GM23338 (cell line): ENCODE measurements around the gene CRACR2A. TPM values are rescaled to one million over a fixed set of nuclear protein-coding genes. Genes with fewer than 3 reads are reported as not detected.

Source experiments
- ATAC-seq: fragments of 200-7000 bp; cut with Tn5 transposase; 3 replicates; pipeline ENCODE4 v1.9.1; 2020
- DNase-seq: peaks from one replicate; pipeline ENCODE4 v3.0.0-alpha.2; 2015; ENCODE audit warnings: low spot score
- H2AFZ ChIP-seq: fragments of 200-600 bp; sonication (generic); 2 replicates; pipeline ENCODE4 v1.8.0; 2016; ENCODE audit warnings: antibody characterized with exemption, mild to moderate bottlenecking, moderate library complexity
- H3F3A ChIP-seq: fragments of 200-600 bp; sonication (generic); replicated peaks from 2 replicates; pipeline ENCODE4 v1.8.0; 2017; ENCODE audit warnings: antibody characterized with exemption, mixed run types, low read depth
- H3K27ac ChIP-seq: fragments of 200-600 bp; sonication (generic); 2 replicates; pipeline ENCODE4 v1.6.1; 2016; ENCODE audit warnings: low read depth
- H3K27me3 ChIP-seq: fragments of 200-600 bp; sonication (generic); 2 replicates; pipeline ENCODE4 v1.8.0; 2016; ENCODE audit warnings: mild to moderate bottlenecking, mixed run types, moderate library complexity; ENCODE audit not compliant: insufficient read depth
- H3K36me3 ChIP-seq: fragments of 200-600 bp; sonication (generic); 2 replicates; pipeline ENCODE4 v1.8.0; 2016; ENCODE audit warnings: mild to moderate bottlenecking; ENCODE audit not compliant: insufficient read depth
- H3K4me1 ChIP-seq: fragments of 200-600 bp; sonication (generic); 2 replicates; pipeline ENCODE4 v1.8.0; 2016; ENCODE audit warnings: mild to moderate bottlenecking, moderate library complexity; ENCODE audit not compliant: insufficient read depth
- H3K4me2 ChIP-seq: fragments of 200-600 bp; sonication (generic); 2 replicates; pipeline ENCODE4 v1.7.1; 2017; ENCODE audit warnings: mixed run types
- H3K4me3 ChIP-seq: fragments of 200-600 bp; sonication (generic); 2 replicates; pipeline ENCODE4 v1.6.1; 2016; ENCODE audit warnings: mixed run types
- H3K79me2 ChIP-seq: fragments of 200-600 bp; sonication (generic); replicated peaks from 2 replicates; pipeline ENCODE4 v1.8.0; 2017; ENCODE audit warnings: mild to moderate bottlenecking; ENCODE audit not compliant: insufficient read depth
- H3K9me2 ChIP-seq: fragments of 200-600 bp; sonication (generic); 2 replicates; pipeline ENCODE4 v1.8.0; 2017; ENCODE audit not compliant: insufficient read depth
- H4K20me1 ChIP-seq: fragments of 200-600 bp; sonication (generic); replicated peaks from 2 replicates; pipeline ENCODE4 v1.8.0; 2017; ENCODE audit warnings: mild to moderate bottlenecking; ENCODE audit not compliant: insufficient read depth
- H3K27ac Mint-ChIP-seq: 2 replicates; pipeline ENCODE4 v1.8.0; 2020; ENCODE audit warnings: inconsistent platforms, mild to moderate bottlenecking, moderate library complexity, mixed read lengths
- H3K27me3 Mint-ChIP-seq: 3 replicates; pipeline ENCODE4 v1.8.0; 2022; ENCODE audit warnings: low read depth, mild to moderate bottlenecking, moderate library complexity, mixed read lengths, inconsistent platforms; ENCODE audit not compliant: insufficient read depth, poor library complexity
- H3K36me3 Mint-ChIP-seq: 3 replicates; pipeline ENCODE4 v1.8.0; 2021; ENCODE audit warnings: low read depth, mild to moderate bottlenecking, inconsistent platforms, moderate library complexity, mixed read lengths
- H3K4me1 Mint-ChIP-seq: 3 replicates; pipeline ENCODE4 v1.8.0; 2020; ENCODE audit warnings: mild to moderate bottlenecking, inconsistent platforms, mixed read lengths
- H3K4me3 Mint-ChIP-seq: 3 replicates; pipeline ENCODE4 v1.8.0; 2021; ENCODE audit warnings: moderate library complexity, mild to moderate bottlenecking, inconsistent platforms, mixed read lengths
- H3K9me3 Mint-ChIP-seq: 3 replicates; pipeline ENCODE4 v1.8.0; 2020; ENCODE audit warnings: moderate library complexity, mild to moderate bottlenecking, inconsistent platforms, mixed read lengths
- CREB1 ChIP-seq: fragments of 250-450 bp; sonication (Bioruptor Pico); IDR thresholded peaks from 2 replicates; pipeline ENCODE4 v1.5.0; 2020; ENCODE audit warnings: low read depth, mild to moderate bottlenecking, moderate library complexity
- ETS1 ChIP-seq: IDR thresholded peaks from 2 replicates; pipeline ENCODE4 v1.6.1; 2016; ENCODE audit warnings: antibody characterized with exemption
- EZH2 ChIP-seq: fragments of 200-600 bp; sonication (generic); IDR thresholded peaks from one replicate; pipeline ENCODE4 v1.8.0; 2017; ENCODE audit warnings: antibody characterized with exemption, mild to moderate bottlenecking, low read depth; ENCODE audit not compliant: unreplicated experiment
- EZH2phosphoT487 ChIP-seq: fragments of 200-600 bp; sonication (generic); IDR thresholded peaks from one replicate; pipeline ENCODE4 v1.8.1; 2018; ENCODE audit warnings: antibody characterized with exemption; ENCODE audit not compliant: unreplicated experiment
- JUNB ChIP-seq: IDR thresholded peaks from one replicate; pipeline ENCODE4 v1.6.1; 2016; ENCODE audit warnings: antibody characterized with exemption; ENCODE audit not compliant: unreplicated experiment
- NANOG ChIP-seq: IDR thresholded peaks from 2 replicates; pipeline ENCODE4 v1.6.1; 2016; ENCODE audit warnings: antibody characterized with exemption, borderline replicate concordance
- POLR2AphosphoS5 ChIP-seq: IDR thresholded peaks from 2 replicates; pipeline ENCODE4 v1.6.1; 2016; ENCODE audit warnings: antibody characterized with exemption, low read depth
- STAT1 ChIP-seq: IDR thresholded peaks from one replicate; pipeline ENCODE4 v1.6.1; 2016; ENCODE audit warnings: antibody characterized with exemption; ENCODE audit not compliant: unreplicated experiment
- ZNF114 ChIP-seq: fragments of 250-450 bp; sonication (Bioruptor Pico); IDR thresholded peaks from 2 replicates; pipeline ENCODE4 v1.5.0; 2020; ENCODE audit warnings: mild to moderate bottlenecking, moderate library complexity
- ZNF331 ChIP-seq: fragments of 250-450 bp; sonication (Bioruptor Pico); IDR thresholded peaks from 2 replicates; pipeline ENCODE4 v1.5.0; 2020; ENCODE audit warnings: low read depth, mild to moderate bottlenecking, moderate library complexity
- ZNF462 ChIP-seq: fragments of 250-450 bp; sonication (Bioruptor Pico); IDR thresholded peaks from 2 replicates; pipeline ENCODE4 v1.5.0; 2020; ENCODE audit warnings: mild to moderate bottlenecking, moderate library complexity
- polyA plus RNA-seq: library from polyadenylated mRNA; unstranded; fragments of >200 nt; fragmentation: Nextera tagmentation; extraction: Ambion mirVana; gene quantifications from 2 replicates; pipeline ENCODE4 v1.2.1, GENCODE V29; 2016
- total RNA-seq: library from RNA; depleted of rRNA; stranded (reverse); fragments of >200 nt; shearing (Covaris generic); gene quantifications from 2 replicates; pipeline ENCODE4 v1.2.3, GENCODE V29; 2014
- TF ChIP-seq, protein P1 (sequence below), 2 experiments: fragments of 200-600 bp in 1 of 2; sonication (generic) in 1 of 2; conservative IDR thresholded peaks; 2 replicates each; pipeline versions ENCODE4 v1.5.1 to v1.6.1; 2016 to 2017; ENCODE audit warnings: antibody characterized with exemption in 2 of 2, low read depth in 2 of 2, mild to moderate bottlenecking in 2 of 2, moderate library complexity in 1 of 2
- TF ChIP-seq, protein P2 (sequence below): IDR thresholded peaks from one replicate; pipeline ENCODE4 v1.6.1; 2018; ENCODE audit warnings: antibody characterized with exemption; ENCODE audit not compliant: unreplicated experiment

CRACR2A gene
- total and polyA plus RNA-seq, 2 experiments from 2014 or later = 1.5 to 3.0 TPM

GRCh38 chr12:3620856-3621255, 132.1 kb downstream of the CRACR2A start:
- H3K9me3 Mint-ChIP-seq = no peaks in the 10 kb centered on the region
- no peaks in the 10 kb centered on the region for H3K36me3 Mint-ChIP-seq
- TF ChIP-seq ZNF462 (CRISPR knock-in tag) (no peak), ZNF331 (CRISPR knock-in tag) (no peak), ZNF114 (CRISPR knock-in tag) (no peak), STAT1 (no peak), POLR2AphosphoS5 (no peak), EZH2 (no peak), JUNB (no peak), EZH2phosphoT487 (no peak), CREB1 (CRISPR knock-in tag) (no peak), ETS1 (no peak), NANOG (no peak)
- TF ChIP-seq, protein P1, sequence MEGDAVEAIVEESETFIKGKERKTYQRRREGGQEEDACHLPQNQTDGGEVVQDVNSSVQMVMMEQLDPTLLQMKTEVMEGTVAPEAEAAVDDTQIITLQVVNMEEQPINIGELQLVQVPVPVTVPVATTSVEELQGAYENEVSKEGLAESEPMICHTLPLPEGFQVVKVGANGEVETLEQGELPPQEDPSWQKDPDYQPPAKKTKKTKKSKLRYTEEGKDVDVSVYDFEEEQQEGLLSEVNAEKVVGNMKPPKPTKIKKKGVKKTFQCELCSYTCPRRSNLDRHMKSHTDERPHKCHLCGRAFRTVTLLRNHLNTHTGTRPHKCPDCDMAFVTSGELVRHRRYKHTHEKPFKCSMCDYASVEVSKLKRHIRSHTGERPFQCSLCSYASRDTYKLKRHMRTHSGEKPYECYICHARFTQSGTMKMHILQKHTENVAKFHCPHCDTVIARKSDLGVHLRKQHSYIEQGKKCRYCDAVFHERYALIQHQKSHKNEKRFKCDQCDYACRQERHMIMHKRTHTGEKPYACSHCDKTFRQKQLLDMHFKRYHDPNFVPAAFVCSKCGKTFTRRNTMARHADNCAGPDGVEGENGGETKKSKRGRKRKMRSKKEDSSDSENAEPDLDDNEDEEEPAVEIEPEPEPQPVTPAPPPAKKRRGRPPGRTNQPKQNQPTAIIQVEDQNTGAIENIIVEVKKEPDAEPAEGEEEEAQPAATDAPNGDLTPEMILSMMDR (conservative IDR thresholded peaks at IDR 0.05; ENCODE audit: low read depth in 2 of 2) = no peak
- TF ChIP-seq, protein P2, sequence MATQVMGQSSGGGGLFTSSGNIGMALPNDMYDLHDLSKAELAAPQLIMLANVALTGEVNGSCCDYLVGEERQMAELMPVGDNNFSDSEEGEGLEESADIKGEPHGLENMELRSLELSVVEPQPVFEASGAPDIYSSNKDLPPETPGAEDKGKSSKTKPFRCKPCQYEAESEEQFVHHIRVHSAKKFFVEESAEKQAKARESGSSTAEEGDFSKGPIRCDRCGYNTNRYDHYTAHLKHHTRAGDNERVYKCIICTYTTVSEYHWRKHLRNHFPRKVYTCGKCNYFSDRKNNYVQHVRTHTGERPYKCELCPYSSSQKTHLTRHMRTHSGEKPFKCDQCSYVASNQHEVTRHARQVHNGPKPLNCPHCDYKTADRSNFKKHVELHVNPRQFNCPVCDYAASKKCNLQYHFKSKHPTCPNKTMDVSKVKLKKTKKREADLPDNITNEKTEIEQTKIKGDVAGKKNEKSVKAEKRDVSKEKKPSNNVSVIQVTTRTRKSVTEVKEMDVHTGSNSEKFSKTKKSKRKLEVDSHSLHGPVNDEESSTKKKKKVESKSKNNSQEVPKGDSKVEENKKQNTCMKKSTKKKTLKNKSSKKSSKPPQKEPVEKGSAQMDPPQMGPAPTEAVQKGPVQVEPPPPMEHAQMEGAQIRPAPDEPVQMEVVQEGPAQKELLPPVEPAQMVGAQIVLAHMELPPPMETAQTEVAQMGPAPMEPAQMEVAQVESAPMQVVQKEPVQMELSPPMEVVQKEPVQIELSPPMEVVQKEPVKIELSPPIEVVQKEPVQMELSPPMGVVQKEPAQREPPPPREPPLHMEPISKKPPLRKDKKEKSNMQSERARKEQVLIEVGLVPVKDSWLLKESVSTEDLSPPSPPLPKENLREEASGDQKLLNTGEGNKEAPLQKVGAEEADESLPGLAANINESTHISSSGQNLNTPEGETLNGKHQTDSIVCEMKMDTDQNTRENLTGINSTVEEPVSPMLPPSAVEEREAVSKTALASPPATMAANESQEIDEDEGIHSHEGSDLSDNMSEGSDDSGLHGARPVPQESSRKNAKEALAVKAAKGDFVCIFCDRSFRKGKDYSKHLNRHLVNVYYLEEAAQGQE = no peak
- no peak overlapping the region for H3K4me3 Mint-ChIP-seq
- Histone ChIP-seq H3K4me1 (no peaks in the 10 kb centered on the region), H3K36me3 (no peaks in the 10 kb centered on the region), H3K4me3 (no peak overlapping the region), H4K20me1 (no peaks in the 10 kb centered on the region), H3K4me2 (no peak overlapping the region), H3K9me2 (no peaks in the 10 kb centered on the region), H3K27me3 (no peaks in the 10 kb centered on the region), H3K79me2 (no peaks in the 10 kb centered on the region), H2AFZ (no peak overlapping the region), H3F3A (no peaks in the 10 kb centered on the region), H3K27ac (no peak overlapping the region)
- ATAC-seq (no peak), DNase-seq (no peak)
- peaks cover 2% of the 10 kb centered on the region for H3K27me3 Mint-ChIP-seq
- H3K4me1 Mint-ChIP-seq = peaks cover 11% of the 10 kb centered on the region
- H3K27ac Mint-ChIP-seq = no peak overlapping the region
